ENCODE results near the gene SYT1. TPM values are rescaled to one million over a fixed set of nuclear protein-coding genes. Genes with fewer than 3 reads are reported as not detected.

The SYT1 gene
- total RNA-seq, 6 donors from 2014 or later = 0.52 to 0.67 (median 0.59) TPM; not detected in 3

GRCh38 chr12:78963439-78964227, 99.1 kb downstream of the SYT1 start:
- 89% methylated on average over 1 of the region's 1 CpG for WGBS, 2 donors
- ATAC-seq (ENCODE audit: low FRiP score in 2 of 2) = no peak
- Histone ChIP-seq H3K27me3 (no peaks in the 10 kb centered on the region), H3K4me1 (no peaks in the 10 kb centered on the region), H3K36me3 (no peaks in the 10 kb centered on the region), H3K4me3 (no peak overlapping the region), H3K9me3 (no peaks in the 10 kb centered on the region), H3K27ac (no peak overlapping the region)
- no peak for DNase-seq
- no peak for TF ChIP-seq CTCF (IDR thresholded peaks at IDR 0.05)
- TF ChIP-seq POLR2A (IDR thresholded peaks at IDR 0.05) = no peak
- no peak for TF ChIP-seq EP300 (IDR thresholded peaks at IDR 0.05)
- TF ChIP-seq POLR2AphosphoS5 (IDR thresholded peaks at IDR 0.05) = no peak

GRCh38 chr12:78964521-78964920, 99.9 kb downstream of the SYT1 start:
- no peaks in the 10 kb centered on the region for H3K9me3 ChIP-seq
- ATAC-seq (ENCODE audit: low FRiP score in 2 of 2) = no peak

GRCh38 chr12:78966062-78966461, 101.5 kb downstream of the SYT1 start:
- 75 to 79% methylated on average over 2 of the region's 2 CpGs for WGBS, 2 donors
- Histone ChIP-seq H3K27ac (no peak overlapping the region), H3K4me3 (no peak overlapping the region), H3K27me3 (no peaks in the 10 kb centered on the region), H3K36me3 (no peaks in the 10 kb centered on the region), H3K4me1 (no peaks in the 10 kb centered on the region), H3K9me3 (no peaks in the 10 kb centered on the region)
- TF ChIP-seq POLR2AphosphoS5 (IDR thresholded peaks at IDR 0.05) (no peak), POLR2A (IDR thresholded peaks at IDR 0.05) (no peak), CTCF (IDR thresholded peaks at IDR 0.05) (no peak), EP300 (IDR thresholded peaks at IDR 0.05) (no peak)
- DNase-seq (no peak), ATAC-seq (ENCODE audit: low FRiP score in 2 of 2) (no peak)

More at GRCh38 chr12:78964521-78964920, 99.9 kb downstream of the SYT1 start:
- Histone ChIP-seq H3K4me3 (no peak overlapping the region), H3K36me3 (no peaks in the 10 kb centered on the region), H3K27me3 (no peaks in the 10 kb centered on the region), H3K4me1 (no peaks in the 10 kb centered on the region), H3K27ac (no peak overlapping the region)
- TF ChIP-seq CTCF (IDR thresholded peaks at IDR 0.05) = no peak
- TF ChIP-seq EP300 (IDR thresholded peaks at IDR 0.05) = no peak
- TF ChIP-seq POLR2A (IDR thresholded peaks at IDR 0.05) = no peak
- no peak for TF ChIP-seq POLR2AphosphoS5 (IDR thresholded peaks at IDR 0.05)
- no peak for DNase-seq

GRCh38 chr12:78966926-78967325, 102.4 kb downstream of the SYT1 start:
- Histone ChIP-seq H3K4me3 (no peak overlapping the region), H3K27me3 (no peaks in the 10 kb centered on the region), H3K9me3 (no peaks in the 10 kb centered on the region), H3K4me1 (no peaks in the 10 kb centered on the region), H3K36me3 (no peaks in the 10 kb centered on the region), H3K27ac (no peak overlapping the region)
- 84 to 92% methylated on average over 2 of the region's 2 CpGs for WGBS, 2 donors
- ATAC-seq (ENCODE audit: low FRiP score in 2 of 2) (no peak), DNase-seq (no peak)
- TF ChIP-seq EP300 (IDR thresholded peaks at IDR 0.05) (no peak), POLR2A (IDR thresholded peaks at IDR 0.05) (no peak), POLR2AphosphoS5 (IDR thresholded peaks at IDR 0.05) (no peak), CTCF (IDR thresholded peaks at IDR 0.05) (no peak)

GRCh38 chr12:78968226-78968625, 103.7 kb downstream of the SYT1 start:
- no peak overlapping the region for H3K27ac ChIP-seq
- H3K4me1 ChIP-seq = no peaks in the 10 kb centered on the region
- H3K9me3 ChIP-seq = no peaks in the 10 kb centered on the region
- H3K4me3 ChIP-seq = no peak overlapping the region
- no peaks in the 10 kb centered on the region for H3K36me3 ChIP-seq
- TF ChIP-seq CTCF (IDR thresholded peaks at IDR 0.05) (no peak), POLR2AphosphoS5 (IDR thresholded peaks at IDR 0.05) (no peak), POLR2A (IDR thresholded peaks at IDR 0.05) (no peak), EP300 (IDR thresholded peaks at IDR 0.05) (no peak)
- ATAC-seq (ENCODE audit: low FRiP score in 2 of 2) (no peak), DNase-seq (no peak)
- no peaks in the 10 kb centered on the region for H3K27me3 ChIP-seq
- 83 to 92% methylated on average over 1 of the region's 1 CpG for WGBS, 2 donors

All from upper lobe of left lung (tissue), 6 donors.